Measurements from ENCODE around the gene CHD2. TPM values are rescaled to one million over a fixed set of nuclear protein-coding genes. Genes with fewer than 3 reads are reported as not detected.
"Not testable (repeated sequence)": the region's sequence is repeated elsewhere in the genome, so short reads cannot be mapped to it uniquely, and the experiment has no call there.

CHD2 gene
- total RNA-seq, 4 donors from 2014 or later = 109 to 370 (median 161) TPM

GRCh38 chr15:93060336-93061248 is 160.5 kb downstream of the CHD2 start:
- Histone ChIP-seq H3K9me3 (no peaks in the 10 kb centered on the region), H3K36me3 (no peaks in the 10 kb centered on the region), H3K4me1 (peaks cover 0 to 21% (median 0%) of the 10 kb centered on the region in 4 donors), H3K27ac (no peak overlapping the region), H3K4me3 (no peak overlapping the region), H3K27me3 (no peaks in the 10 kb centered on the region)
- no peak for DNase-seq
- TF ChIP-seq CTCF (IDR thresholded peaks at IDR 0.05) (no peak), POLR2A (IDR thresholded peaks at IDR 0.05) (no peak)

GRCh38 chr15:93062628-93063261 is 162.6 kb downstream of the CHD2 start:
- not testable (repeated sequence) for H3K27me3 ChIP-seq, DNase-seq, H3K9me3 ChIP-seq, H3K36me3 ChIP-seq, H3K4me3 ChIP-seq
- Histone ChIP-seq H3K27ac (peak overlapping the region in 1 of 4 donors; percentile 82), H3K4me1 (peaks cover 0 to 25% (median 0%) of the 10 kb centered on the region in 4 donors)

GRCh38 chr15:93063262-93063671 is 163.1 kb downstream of the CHD2 start:
- H3K4me3 ChIP-seq = no peak overlapping the region
- H3K36me3 ChIP-seq = no peaks in the 10 kb centered on the region
- H3K27ac ChIP-seq = peak overlapping the region in 1 of 4 donors; percentile 82
- DNase-seq = no peak
- H3K27me3 ChIP-seq = no peaks in the 10 kb centered on the region
- no peaks in the 10 kb centered on the region for H3K9me3 ChIP-seq
- H3K4me1 ChIP-seq = peaks cover 0 to 25% (median 0%) of the 10 kb centered on the region in 4 donors
- TF ChIP-seq CTCF (IDR thresholded peaks at IDR 0.05) (no peak), POLR2A (IDR thresholded peaks at IDR 0.05) (no peak)

GRCh38 chr15:93063796-93064690 is 163.9 kb downstream of the CHD2 start:
- no peak for DNase-seq
- no peaks in the 10 kb centered on the region for H3K27me3 ChIP-seq
- H3K4me1 ChIP-seq = peaks cover 0 to 25% (median 0%) of the 10 kb centered on the region in 4 donors
- peak overlapping the region in 1 of 4 donors; percentile 82 for H3K27ac ChIP-seq
- H3K9me3 ChIP-seq = no peaks in the 10 kb centered on the region
- TF ChIP-seq POLR2A (IDR thresholded peaks at IDR 0.05) = no peak
- no peak for TF ChIP-seq CTCF (IDR thresholded peaks at IDR 0.05)
- H3K4me3 ChIP-seq = no peak overlapping the region
- H3K36me3 ChIP-seq = no peaks in the 10 kb centered on the region

GRCh38 chr15:93065641-93066045 is 165.5 kb downstream of the CHD2 start:
- H3K27me3 ChIP-seq = no peaks in the 10 kb centered on the region
- no peaks in the 10 kb centered on the region for H3K9me3 ChIP-seq
- no peak for DNase-seq
- peak overlapping the region in 1 of 4 donors; percentile 82 for H3K27ac ChIP-seq
- H3K4me1 ChIP-seq = peaks cover 0 to 18% (median 0%) of the 10 kb centered on the region in 4 donors
- H3K36me3 ChIP-seq = no peaks in the 10 kb centered on the region
- H3K4me3 ChIP-seq = no peak overlapping the region
- TF ChIP-seq CTCF (IDR thresholded peaks at IDR 0.05) = no peak
- TF ChIP-seq POLR2A (IDR thresholded peaks at IDR 0.05) = no peak
